DMS53 (cell line): Measurements from ENCODE around the gene SPEG.

Experiments used
- DNase-seq: peaks from one replicate; lab custom pipeline; 2025; lab: John Stamatoyannopoulos, UW

Gene SPEG

GRCh38 chr2:219533930-219534661 is 99.5 kb downstream of the SPEG start:
- DNase-seq, result peak; percentile 63

- DNase-seq, result no peak
These were observed 101.8 kb downstream of the SPEG start for GRCh38 chr2:219536425-219536824.

- no peak for DNase-seq
These were observed 102.3 kb downstream of the SPEG start for GRCh38 chr2:219536967-219537366.

- DNase-seq, result peak; percentile 17
These were observed 103.2 kb downstream of the SPEG start for GRCh38 chr2:219537657-219538488.

- no peak for DNase-seq
These were observed 103.9 kb downstream of the SPEG start for GRCh38 chr2:219538504-219538951.

GRCh38 chr2:219538956-219539788 is 104.5 kb downstream of the SPEG start:
- DNase-seq, result no peak

GRCh38 chr2:219539926-219540678 is 105.5 kb downstream of the SPEG start:
- DNase-seq, result no peak

- DNase-seq, result no peak
These were observed 106.3 kb downstream of the SPEG start for GRCh38 chr2:219540784-219541504.

- peak; percentile 95 for DNase-seq
These were observed 107.1 kb downstream of the SPEG start for GRCh38 chr2:219541611-219542180.

GRCh38 chr2:219542931-219543595 is 108.4 kb downstream of the SPEG start:
- peak; percentile 83 for DNase-seq

- peak; percentile 98 for DNase-seq
These were observed 109.1 kb downstream of the SPEG start, which contains the start of the genes CHPF and TMEM198 for GRCh38 chr2:219543596-219544358. Gene CHPF, minus strand, starts transcription at chr2:219543809. Its CDS starts 271 bp downstream, at chr2:219543538. Gene TMEM198, plus strand, starts transcription at chr2:219544028. Its CDS starts 700 bp downstream, at chr2:219544728.

GRCh38 chr2:219544567-219544966 is 109.9 kb downstream of the SPEG start:
- no peak for DNase-seq

- DNase-seq, result no peak
These were observed 110.8 kb downstream of the SPEG start for GRCh38 chr2:219545295-219545942.

GRCh38 chr2:219545943-219546352 is 111.3 kb downstream of the SPEG start:
- no peak for DNase-seq

GRCh38 chr2:219547621-219548020 is 113.0 kb downstream of the SPEG start:
- DNase-seq, result no peak
